Activated CD4-positive, alpha-beta T cell treated with anti-CD3 and anti-CD28 coated beads for 1 hour (primary cell): ENCODE data around the gene KANK2.

Experiments used
- DNase-seq: peaks from one replicate; pipeline ENCODE4 v3.0.0-alpha.2; 2020

Gene KANK2

DNA sequence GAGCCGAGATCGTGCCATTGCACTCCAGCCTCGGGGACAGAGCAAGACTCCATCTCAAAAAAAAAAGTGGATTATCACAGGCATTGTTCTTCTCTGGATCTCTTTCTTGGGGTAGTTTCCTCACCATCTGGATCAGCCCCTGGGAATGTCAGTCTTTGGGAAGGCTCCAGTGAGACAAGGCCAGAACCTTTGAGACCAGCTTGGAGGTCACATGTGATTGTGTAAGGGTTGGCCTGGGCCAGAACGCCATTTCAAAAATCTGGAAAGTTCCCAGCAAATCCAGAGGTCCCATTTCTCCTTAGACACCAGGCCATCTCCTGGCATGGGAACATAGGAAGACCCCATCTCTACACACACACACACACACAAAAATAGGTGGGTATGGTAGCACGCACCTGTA lies 27.8 kb upstream of the KANK2 start:
- DNase-seq, result no peak

DNA sequence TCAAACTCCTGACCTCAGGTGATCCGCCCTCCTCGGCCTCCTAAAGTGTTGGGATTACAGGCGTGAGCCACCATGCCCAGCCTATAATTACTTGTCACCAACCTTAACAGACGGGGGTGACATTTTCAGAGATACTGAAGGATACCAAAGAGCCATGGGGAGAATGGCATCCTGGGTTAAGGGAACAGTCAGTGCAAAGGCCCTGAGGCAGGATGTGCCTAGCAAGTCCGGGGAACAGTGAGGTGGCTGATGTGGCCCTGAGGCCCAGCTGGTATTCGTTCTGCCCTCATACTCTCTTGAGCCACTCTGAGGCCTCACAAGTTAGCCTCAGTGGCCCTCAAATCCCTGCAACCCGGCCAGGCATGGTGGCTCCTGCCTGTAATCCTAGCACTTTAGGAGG lies 27.1 kb upstream of the KANK2 start:
- DNase-seq, result no peak

GRCh38 chr19:11223200-11223599 lies 25.9 kb upstream of the KANK2 start:
- no peak for DNase-seq

GRCh38 chr19:11221082-11221598 lies 23.8 kb upstream of the KANK2 start:
- no peak for DNase-seq

- DNase-seq, result no peak
Measured at GRCh38 chr19:11214387-11214786, 17.0 kb upstream of the KANK2 start.

- DNase-seq, result no peak
Measured at GRCh38 chr19:11210656-11210928, 13.2 kb upstream of the KANK2 start.

DNA sequence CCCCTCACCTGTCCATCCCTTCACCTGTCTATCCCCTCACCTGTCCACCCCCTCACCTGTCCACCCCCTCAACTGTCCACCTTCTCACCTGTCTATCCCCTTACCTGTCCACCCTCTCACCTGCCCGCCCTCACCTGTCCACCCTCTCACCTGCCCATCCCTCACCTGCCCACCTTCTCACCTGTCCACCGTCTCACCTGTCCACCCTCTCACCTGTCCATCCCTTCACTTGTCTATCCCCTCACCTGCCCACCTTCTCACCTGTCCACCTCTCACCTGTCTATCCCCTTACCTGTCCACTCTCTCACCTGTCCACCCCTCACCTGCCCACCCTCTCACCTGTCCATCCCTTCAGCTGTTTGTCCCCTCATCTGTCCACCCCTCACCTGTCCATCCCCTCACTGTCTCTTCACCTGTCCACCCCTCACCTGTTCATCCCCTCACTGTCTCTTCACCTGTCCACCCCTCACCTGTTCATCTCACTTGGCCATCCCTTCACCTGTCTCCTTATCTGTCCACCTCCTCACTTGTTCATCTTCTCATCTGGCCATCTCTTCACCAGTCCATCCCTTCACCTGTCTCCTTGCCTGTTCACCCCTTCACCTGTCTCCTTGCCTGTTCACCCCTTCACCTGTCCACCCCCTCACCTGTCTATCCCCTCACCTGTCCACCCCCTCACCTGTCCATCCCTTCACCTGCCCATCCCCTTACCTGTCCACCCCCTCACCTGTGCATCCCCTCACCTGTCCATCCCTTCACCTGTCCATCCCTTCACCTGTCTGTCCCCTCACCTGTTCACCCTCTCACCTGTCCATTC lies 12.7 kb upstream of the KANK2 start:
- no peak for DNase-seq

DNA sequence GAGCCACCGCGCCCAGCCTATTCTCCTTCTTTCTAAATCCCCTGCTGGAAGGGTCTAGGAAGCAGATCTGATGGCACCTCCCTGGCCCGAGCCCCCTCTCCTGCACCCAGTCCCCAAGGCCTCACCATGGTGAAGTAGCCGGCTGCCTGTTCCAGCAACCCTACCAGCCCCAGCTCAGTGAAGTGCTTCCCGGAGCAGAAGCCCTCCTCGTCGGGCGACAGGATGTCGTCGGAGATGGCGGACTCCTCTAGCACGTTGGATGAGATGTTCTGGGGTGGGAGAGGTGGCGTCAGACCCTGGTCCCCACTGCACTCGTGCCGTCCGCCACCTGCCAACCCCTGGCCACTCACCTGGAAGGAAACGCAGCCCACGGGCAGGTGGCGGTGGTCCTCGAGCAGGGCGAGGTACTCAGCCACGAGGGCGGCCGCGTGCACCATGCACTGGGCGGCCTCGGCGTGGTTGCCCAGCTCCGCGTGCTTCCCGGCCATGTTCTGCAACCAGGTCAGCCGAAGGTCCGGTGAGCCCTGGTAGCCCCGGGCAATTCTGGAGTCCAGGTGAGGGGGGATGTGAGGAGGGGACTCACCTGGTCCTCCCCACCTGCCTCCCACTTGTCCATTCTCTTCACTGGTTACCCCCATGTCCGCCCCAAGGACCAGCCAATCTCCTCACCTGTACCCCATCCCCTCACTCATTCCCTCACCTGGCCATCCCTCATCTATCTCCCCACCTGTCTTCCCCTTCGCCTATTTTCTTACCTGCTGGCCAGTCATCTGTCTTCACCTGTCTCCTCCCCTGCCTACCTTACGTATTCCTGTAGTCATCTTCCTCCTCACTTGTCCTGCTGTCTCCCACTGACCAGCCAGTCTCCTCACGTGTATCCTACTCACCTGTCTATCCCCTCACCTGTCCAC lies 11.5 kb upstream of the KANK2 start:
- DNase-seq, result no peak

DNA sequence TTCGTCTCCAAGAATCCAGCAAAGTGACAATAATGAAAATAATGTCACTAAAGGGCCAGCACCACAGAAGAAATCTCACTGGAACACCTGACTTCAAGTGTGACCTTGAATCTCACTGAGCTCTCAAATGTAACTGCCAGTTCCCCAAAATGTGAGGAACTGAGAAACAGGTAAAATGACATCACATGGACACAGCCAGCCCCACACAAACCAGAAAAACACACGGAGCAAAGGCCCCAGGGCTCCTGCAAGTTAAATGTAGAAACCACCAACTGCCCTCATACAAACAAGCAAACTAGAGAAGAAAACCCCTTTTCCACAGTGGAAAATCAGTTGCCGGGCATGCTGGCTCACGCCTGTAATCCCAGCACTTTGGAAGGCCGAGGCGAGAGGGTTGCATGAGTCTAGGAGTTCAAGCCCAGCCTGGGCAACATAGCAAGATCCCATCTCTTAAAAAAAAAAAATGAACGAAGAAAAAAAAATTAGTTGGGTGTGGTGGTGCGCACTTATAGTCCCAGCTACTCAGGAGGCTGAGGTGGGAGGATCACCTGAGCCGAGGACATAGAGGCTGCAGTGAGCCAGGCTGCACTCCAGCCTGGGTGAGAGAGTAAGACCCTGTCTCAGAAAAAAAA lies 8.7 kb upstream of the KANK2 start:
- no peak for DNase-seq

DNA sequence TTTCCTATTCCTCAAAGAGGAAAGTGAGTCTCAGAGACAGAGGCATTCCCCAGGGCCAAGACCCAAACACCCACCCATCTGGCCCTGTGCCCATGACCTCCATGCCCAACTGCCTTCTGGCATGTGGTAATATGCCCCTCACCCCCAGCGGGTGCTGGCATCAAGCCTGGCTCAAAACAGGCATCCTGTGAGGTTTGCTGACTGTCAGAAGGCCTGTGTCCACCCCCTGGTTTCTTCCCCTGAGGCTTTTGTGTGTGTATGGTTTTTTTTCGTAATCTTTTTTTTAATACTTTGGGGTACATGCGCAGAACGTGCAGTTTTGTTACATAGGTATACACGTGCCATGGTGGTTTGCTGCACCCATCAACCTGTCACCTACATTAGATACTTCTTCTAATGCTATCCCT lies 7.6 kb upstream of the KANK2 start:
- no peak for DNase-seq

DNA sequence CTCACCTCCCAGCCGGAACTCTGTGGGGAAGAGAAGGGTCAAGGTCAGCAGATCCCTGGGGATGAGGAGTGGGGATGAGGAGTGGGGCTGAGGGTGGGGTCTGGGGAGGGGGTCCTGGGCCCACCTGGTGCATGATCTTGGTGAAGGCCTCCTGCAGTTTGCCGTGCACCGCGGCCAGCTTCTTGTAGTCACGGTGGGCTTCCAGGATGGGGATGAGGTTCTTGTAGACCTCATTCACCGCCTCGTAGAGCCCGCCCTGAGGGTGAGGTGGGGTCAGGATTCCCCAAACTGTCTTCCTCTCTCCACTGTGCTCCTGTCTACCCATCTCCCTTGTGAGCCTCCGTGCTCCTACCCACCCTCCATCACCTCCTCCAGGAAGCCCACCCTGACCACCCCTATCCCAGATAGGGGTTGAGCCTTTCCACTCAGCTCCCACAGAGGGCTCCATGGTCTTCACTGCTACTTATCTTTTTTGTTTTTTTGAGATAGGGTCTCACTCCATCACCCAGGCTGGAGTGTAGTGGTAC lies 6.8 kb upstream of the KANK2 start:
- DNase-seq, result no peak

GRCh38 chr19:11203194-11204075 lies 6.1 kb upstream of the KANK2 start:
- DNase-seq, result no peak

- no peak for DNase-seq
Measured at GRCh38 chr19:11202488-11203193, 5.3 kb upstream of the KANK2 start.

DNA sequence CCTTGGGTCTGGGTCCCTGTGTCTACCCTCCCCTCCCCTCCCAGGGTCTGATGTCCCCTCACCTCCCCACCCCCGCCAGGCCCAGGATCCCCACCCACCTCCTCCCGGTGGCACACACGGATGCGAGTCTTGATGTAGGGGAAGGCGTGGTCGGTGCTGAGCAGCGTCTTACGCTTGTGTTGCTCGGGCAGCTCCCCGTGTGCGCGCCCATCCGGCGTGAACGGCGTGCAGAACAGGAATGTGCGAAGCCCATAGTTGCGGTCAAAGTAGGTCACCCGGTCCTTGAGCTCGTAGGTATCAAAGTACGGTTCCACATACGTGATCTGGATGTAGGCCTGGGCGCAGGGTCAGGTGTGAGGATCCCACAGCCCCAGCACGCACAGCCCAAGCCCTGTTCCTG lies 4.4 kb upstream of the KANK2 start:
- DNase-seq, result no peak

DNA sequence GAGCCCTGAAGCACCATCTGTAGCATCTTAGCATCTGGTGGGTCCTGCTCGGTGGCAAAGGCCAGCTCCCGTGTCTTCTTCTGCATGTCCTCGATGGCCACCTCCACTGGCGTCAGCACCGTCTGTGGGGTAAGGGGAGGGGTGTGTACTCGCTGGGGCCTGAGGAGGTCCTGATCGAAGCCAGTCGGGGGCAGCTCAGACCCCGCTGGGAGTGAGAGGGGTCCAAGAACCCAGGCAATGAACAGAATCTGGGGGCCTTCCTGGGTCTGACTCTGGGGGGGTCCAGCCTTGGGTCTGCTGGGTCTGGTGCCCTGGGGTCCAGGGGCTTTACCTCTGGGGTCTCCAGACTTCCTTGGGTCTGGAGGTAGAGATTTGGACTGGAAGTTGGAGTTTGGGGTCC lies 3.6 kb upstream of the KANK2 start:
- DNase-seq, result no peak

DNA sequence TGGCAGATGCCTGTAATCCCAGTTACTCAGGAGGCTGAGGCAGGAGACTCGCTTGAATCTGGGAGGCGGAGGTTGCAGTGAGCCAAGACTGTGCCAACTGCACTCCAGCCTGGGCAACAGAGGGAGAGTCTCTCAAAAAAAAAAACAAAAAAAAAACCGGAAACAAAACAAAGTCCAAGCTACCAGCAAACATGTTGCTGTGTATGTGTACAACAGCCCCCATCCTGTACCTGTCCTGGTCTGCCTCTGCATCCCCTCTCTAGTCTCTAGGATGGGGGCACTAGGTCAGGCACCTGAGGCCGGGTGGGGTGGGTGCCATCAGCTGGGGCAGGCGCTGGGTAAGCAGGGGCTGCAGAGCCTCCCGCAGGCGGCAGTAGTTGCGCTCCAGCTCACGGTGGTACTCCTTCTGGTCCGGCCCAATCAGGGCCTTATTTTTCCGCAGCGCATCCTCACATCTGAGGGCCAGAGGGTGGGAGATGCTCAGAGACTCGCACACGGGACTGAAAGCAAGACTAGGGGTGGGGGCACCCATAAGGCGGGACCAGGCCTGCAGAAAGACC lies 2.8 kb upstream of the KANK2 start:
- DNase-seq, result no peak

DNA sequence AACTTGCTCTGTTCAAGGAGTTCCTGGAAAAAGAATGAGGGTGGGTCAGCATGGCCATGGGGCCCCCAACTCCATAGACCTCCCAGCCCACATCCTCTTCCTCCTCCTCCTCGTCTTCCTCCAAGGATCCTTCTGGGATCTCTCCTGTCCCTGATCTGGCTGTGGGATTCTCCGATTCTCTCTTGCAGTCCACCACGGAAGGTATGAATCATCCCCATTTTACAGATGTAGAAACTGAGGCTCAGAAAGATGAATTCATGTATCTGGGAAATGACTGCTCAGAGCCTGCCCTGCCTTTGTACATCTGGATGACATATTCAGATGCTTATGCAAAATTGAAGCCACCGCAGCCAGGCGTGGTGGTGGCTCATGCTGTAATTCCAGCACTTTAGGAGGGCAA lies 2.2 kb upstream of the KANK2 start:
- DNase-seq, result no peak

DNA sequence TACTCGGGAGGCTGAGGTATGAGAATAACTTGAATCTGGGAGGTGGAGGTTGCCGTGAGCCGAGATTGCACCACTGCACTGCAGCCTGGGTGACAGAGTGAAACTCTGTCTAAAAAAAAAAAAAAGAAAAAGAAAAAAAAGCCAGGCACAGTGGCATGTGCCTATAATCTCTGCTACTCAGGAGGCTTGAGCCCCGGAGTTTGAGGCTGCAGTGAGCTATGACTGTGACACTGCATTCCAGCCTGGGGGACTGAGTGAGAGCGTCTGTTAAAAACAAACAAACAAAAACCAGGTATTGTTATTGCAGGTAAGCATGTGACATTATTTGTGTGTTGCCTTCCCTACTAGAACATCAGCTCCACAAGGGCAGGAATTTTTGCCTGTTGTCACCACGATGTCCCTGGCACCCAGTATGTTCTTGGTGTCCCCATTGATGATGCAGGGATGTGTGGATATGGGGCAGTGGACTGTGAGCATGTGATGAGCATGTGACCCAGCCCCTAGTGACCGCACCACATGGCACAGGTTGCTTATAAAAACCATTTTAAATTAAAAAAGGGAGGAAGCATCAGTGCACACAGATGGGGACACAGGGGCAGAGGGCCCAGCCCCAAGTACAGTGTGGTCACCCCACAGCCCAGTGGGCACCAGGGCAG lies 1.6 kb upstream of the KANK2 start:
- DNase-seq, result no peak

GRCh38 chr19:11198175-11198534 lies 810 bp upstream of the KANK2 start:
- DNase-seq, result no peak

- no peak for DNase-seq
Measured at GRCh38 chr19:11196406-11197287, 698 bp downstream of the KANK2 start.
